CD14-positive monocyte (primary cell): Measurements from ENCODE around the gene PARVB. TPM values are rescaled to one million over a fixed set of nuclear protein-coding genes. Genes with fewer than 3 reads are reported as not detected.

Experiments
- DNase-seq, 3 donors: peaks; one replicate each; pipeline ENCODE4 v3.0.0-alpha.2; 2011 to 2022
- H2AFZ ChIP-seq: 2 replicates; pipeline ENCODE4 v1.6.0; 2012; ENCODE audit warnings: mild to moderate bottlenecking, low read depth, low read length, inconsistent platforms; ENCODE audit not compliant: insufficient read depth, poor library complexity, severe bottlenecking
- H3K27ac ChIP-seq, 2 donors: 1 replicate in 1 of 2; 2 replicates in 1 of 2; pipeline ENCODE4 v1.5.1; 2012 to 2013; ENCODE audit warnings: low read length in 2 of 2, control low read depth in 1 of 2, inconsistent platforms in 1 of 2, low read depth in 1 of 2, mild to moderate bottlenecking in 1 of 2
- H3K27me3 ChIP-seq, 2 donors: one replicate each; pipeline versions ENCODE4 v1.6.0 to v1.6.1; 2011 to 2013; ENCODE audit warnings: low read length in 2 of 2; ENCODE audit not compliant: control insufficient read depth in 2 of 2, insufficient read depth in 2 of 2
- H3K36me3 ChIP-seq, 2 donors: replicated peaks in 1 of 2; 1 replicate in 1 of 2; 2 replicates in 1 of 2; pipeline versions ENCODE4 v1.5.1 to v1.6.1; 2012 to 2013; ENCODE audit warnings: low read length in 2 of 2, control low read depth in 1 of 2, inconsistent platforms in 1 of 2, mild to moderate bottlenecking in 1 of 2; ENCODE audit not compliant: insufficient read depth in 2 of 2, control insufficient read depth in 1 of 2
- H3K4me1 ChIP-seq, 2 donors: 1 replicate in 1 of 2; 2 replicates in 1 of 2; pipeline versions ENCODE4 v1.5.1 to v1.6.1; 2012 to 2013; ENCODE audit warnings: low read length in 2 of 2, control low read depth in 1 of 2, inconsistent platforms in 1 of 2, mild to moderate bottlenecking in 1 of 2, moderate library complexity in 1 of 2; ENCODE audit not compliant: insufficient read depth in 2 of 2, control insufficient read depth in 1 of 2
- H3K4me2 ChIP-seq: replicated peaks from 2 replicates; pipeline ENCODE3; 2012; ENCODE audit warnings: low read length, moderate library complexity, mild to moderate bottlenecking; ENCODE audit not compliant: poor library complexity, severe bottlenecking; ENCODE audit errors: extremely low read depth
- H3K4me3 ChIP-seq, 3 experiments: fragments of 200-600 bp in 1 of 3; sonication (generic) in 1 of 3; replicated peaks in 1 of 3; 1 replicate in 2 of 3; 2 replicates in 1 of 3; pipeline ENCODE4 v1.5.1; 2011 to 2013; ENCODE audit warnings: low read length in 3 of 3, mild to moderate bottlenecking in 3 of 3, control low read depth in 2 of 3, low read depth in 2 of 3, inconsistent platforms in 1 of 3, moderate library complexity in 1 of 3
- H3K79me2 ChIP-seq: 2 replicates; pipeline ENCODE4 v1.6.0; 2012; ENCODE audit warnings: mild to moderate bottlenecking, control low read depth, inconsistent platforms, low read length, moderate library complexity; ENCODE audit not compliant: insufficient read depth
- H3K9ac ChIP-seq: 2 replicates; pipeline ENCODE4 v1.6.0; 2017; ENCODE audit warnings: low read length, mild to moderate bottlenecking; ENCODE audit not compliant: insufficient read depth, poor library complexity, severe bottlenecking
- H3K9me3 ChIP-seq, 2 donors: replicated peaks in 1 of 2; 1 replicate in 1 of 2; 2 replicates in 1 of 2; pipeline versions ENCODE4 v1.5.1 to v1.6.1; 2012 to 2013; ENCODE audit warnings: low read length in 2 of 2, control low read depth in 1 of 2; ENCODE audit not compliant: control insufficient read depth in 1 of 2, insufficient read depth in 1 of 2
- H4K20me1 ChIP-seq: 2 replicates; pipeline ENCODE4 v1.6.0; 2012; ENCODE audit warnings: mild to moderate bottlenecking, low read length, control low read depth, moderate library complexity; ENCODE audit not compliant: insufficient read depth
- H3K27ac Mint-ChIP-seq, 7 donors: one replicate each; pipeline ENCODE4 v1.8.0; 2020; ENCODE audit warnings: mild to moderate bottlenecking in 7 of 7, mixed read lengths in 7 of 7, moderate library complexity in 6 of 7, inconsistent platforms in 2 of 7
- H3K27me3 Mint-ChIP-seq, 3 donors: one replicate each; pipeline ENCODE4 v1.8.0; 2021 to 2022; ENCODE audit warnings: low read depth in 3 of 3, mild to moderate bottlenecking in 3 of 3, mixed read lengths in 3 of 3, moderate library complexity in 3 of 3, inconsistent platforms in 1 of 3
- H3K36me3 Mint-ChIP-seq, 2 donors: one replicate each; pipeline ENCODE4 v1.8.0; 2020; ENCODE audit warnings: mixed read lengths in 2 of 2, inconsistent platforms in 1 of 2, mild to moderate bottlenecking in 1 of 2
- H3K4me1 Mint-ChIP-seq: one replicate; pipeline ENCODE4 v1.8.0; 2020; ENCODE audit warnings: mild to moderate bottlenecking, mixed read lengths
- H3K4me3 Mint-ChIP-seq, 2 donors: one replicate each; pipeline ENCODE4 v1.8.0; 2020; ENCODE audit warnings: mild to moderate bottlenecking in 2 of 2, mixed read lengths in 2 of 2, moderate library complexity in 1 of 2
- H3K9me3 Mint-ChIP-seq, 7 donors: one replicate each; pipeline ENCODE4 v1.8.0; 2020 to 2022; ENCODE audit warnings: mixed read lengths in 7 of 7, mild to moderate bottlenecking in 6 of 7, moderate library complexity in 6 of 7, inconsistent platforms in 2 of 7
- WGBS: methylation state at CpG from one replicate; pipeline ENCODE4 v1.1.5; 2013; ENCODE audit warnings: missing lambda C conversion rate; ENCODE audit not compliant: insufficient coverage; 5-methylcytosine and 5-hydroxymethylcytosine counted together
- intact Hi-C, 2 donors: fragments of 100-400 bp; cut with micrococcal nuclease; formaldehyde crosslinking; loops; one replicate each; pipeline versions ENCODE4 v1.15.0 to v1.15.1; 2023
- polyA plus RNA-seq, 3 donors: library from polyadenylated mRNA; depleted of rRNA in 1 of 3; unstranded in 2 of 3; stranded (reverse) in 1 of 3; fragments of 300-500 nt in 2 of 3; fragments of >200 nt in 1 of 3; fragmentation: Illumina TruSeq in 2 of 3; gene quantifications; 1 replicate in 2 of 3; 2 replicates in 1 of 3; pipeline ENCODE4 v1.2.3, GENCODE V29; 2012 to 2021
- TF ChIP-seq, protein P1 (sequence below): fragments of 200-600 bp; IDR thresholded peaks from one replicate; pipeline ENCODE4 v1.8.0; 2022; ENCODE audit warnings: antibody characterized with exemption, mild to moderate bottlenecking

PARVB gene
- polyA plus RNA-seq, 3 donors = 13.4 to 38.5 (median 17.9) TPM

- intact Hi-C loops = no loop called here
- peaks cover 88 to 100% of the 10 kb centered on the region in 2 donors for H3K36me3 ChIP-seq
- H3K9ac ChIP-seq = no peak overlapping the region
- no peak overlapping the region for H3K4me3 ChIP-seq
- Mint-ChIP-seq H3K9me3 (peaks cover 0 to 2% (median 0%) of the 10 kb centered on the region in 7 donors), H3K27ac (peak overlapping the region in 4 of 7 donors; percentile 18 to 70 (median 34)), H3K4me3 (no peak overlapping the region), H3K36me3 (peaks cover 88 to 97% of the 10 kb centered on the region in 2 donors), H3K4me1 (peaks cover 8% of the 10 kb centered on the region), H3K27me3 (peaks cover 0 to 2% (median 0%) of the 10 kb centered on the region in 3 donors)
- no peaks in the 10 kb centered on the region for H3K9me3 ChIP-seq
- WGBS = 69% methylated on average over 17 of the region's 17 CpGs
- H3K27ac ChIP-seq = peak overlapping the region in 1 of 2 donors; percentile 26
- H3K79me2 ChIP-seq = peaks cover 8% of the 10 kb centered on the region
- peaks cover 96% of the 10 kb centered on the region for H4K20me1 ChIP-seq
- H2AFZ ChIP-seq = no peak overlapping the region
- DNase-seq = no peak
- no peaks in the 10 kb centered on the region for H3K27me3 ChIP-seq
- H3K4me2 ChIP-seq = no peak overlapping the region
- TF ChIP-seq, protein P1, sequence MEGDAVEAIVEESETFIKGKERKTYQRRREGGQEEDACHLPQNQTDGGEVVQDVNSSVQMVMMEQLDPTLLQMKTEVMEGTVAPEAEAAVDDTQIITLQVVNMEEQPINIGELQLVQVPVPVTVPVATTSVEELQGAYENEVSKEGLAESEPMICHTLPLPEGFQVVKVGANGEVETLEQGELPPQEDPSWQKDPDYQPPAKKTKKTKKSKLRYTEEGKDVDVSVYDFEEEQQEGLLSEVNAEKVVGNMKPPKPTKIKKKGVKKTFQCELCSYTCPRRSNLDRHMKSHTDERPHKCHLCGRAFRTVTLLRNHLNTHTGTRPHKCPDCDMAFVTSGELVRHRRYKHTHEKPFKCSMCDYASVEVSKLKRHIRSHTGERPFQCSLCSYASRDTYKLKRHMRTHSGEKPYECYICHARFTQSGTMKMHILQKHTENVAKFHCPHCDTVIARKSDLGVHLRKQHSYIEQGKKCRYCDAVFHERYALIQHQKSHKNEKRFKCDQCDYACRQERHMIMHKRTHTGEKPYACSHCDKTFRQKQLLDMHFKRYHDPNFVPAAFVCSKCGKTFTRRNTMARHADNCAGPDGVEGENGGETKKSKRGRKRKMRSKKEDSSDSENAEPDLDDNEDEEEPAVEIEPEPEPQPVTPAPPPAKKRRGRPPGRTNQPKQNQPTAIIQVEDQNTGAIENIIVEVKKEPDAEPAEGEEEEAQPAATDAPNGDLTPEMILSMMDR = no peak
- H3K4me1 ChIP-seq = no peaks in the 10 kb centered on the region
Observed at GRCh38 chr22:44200855-44201550, 176.9 kb downstream of the PARVB start.

DNA sequence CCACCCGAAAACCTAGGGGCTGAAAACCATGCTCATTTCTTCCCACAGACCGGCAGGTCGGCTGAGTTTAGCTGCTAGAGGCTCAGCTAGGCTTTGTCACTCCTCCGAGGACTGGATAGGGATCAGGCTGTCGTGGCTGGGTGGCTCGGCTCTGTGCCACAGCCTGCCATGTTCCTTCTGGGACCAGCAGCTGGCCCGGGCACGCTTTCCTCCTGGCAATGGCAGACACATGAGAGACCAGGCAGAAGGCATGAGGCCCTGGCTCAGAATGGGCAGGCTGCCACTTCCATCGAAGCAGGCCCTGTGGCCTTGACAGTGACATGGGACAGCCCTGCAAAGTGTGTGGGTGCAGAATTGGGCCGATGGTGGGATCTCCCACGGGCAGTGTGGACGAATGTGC, 177.6 kb downstream of the PARVB start:
- Histone ChIP-seq H4K20me1 (peaks cover 96% of the 10 kb centered on the region), H3K9ac (no peak overlapping the region), H3K4me2 (no peak overlapping the region), H3K36me3 (peaks cover 86 to 98% of the 10 kb centered on the region in 2 donors), H3K27ac (peak overlapping the region in 1 of 2 donors; percentile 20), H3K9me3 (no peaks in the 10 kb centered on the region), H3K27me3 (no peaks in the 10 kb centered on the region), H2AFZ (no peak overlapping the region), H3K4me1 (no peaks in the 10 kb centered on the region), H3K4me3 (no peak overlapping the region), H3K79me2 (peaks cover 6% of the 10 kb centered on the region)
- intact Hi-C loops = no loop called here
- Mint-ChIP-seq H3K36me3 (peaks cover 84 to 95% of the 10 kb centered on the region in 2 donors), H3K4me3 (no peak overlapping the region), H3K4me1 (peaks cover 8% of the 10 kb centered on the region), H3K27me3 (peaks cover 0 to 2% (median 0%) of the 10 kb centered on the region in 3 donors), H3K27ac (peak overlapping the region in 2 of 7 donors; percentile 46 to 70), H3K9me3 (peaks cover 0 to 2% (median 0%) of the 10 kb centered on the region in 7 donors)
- DNase-seq = no peak
- TF ChIP-seq, protein P1 = no peak
- WGBS = 97% methylated on average over 9 of the region's 12 CpGs
